ENCODE measurements around the gene ASIC3. TPM values are rescaled to one million over a fixed set of nuclear protein-coding genes. Genes with fewer than 3 reads are reported as not detected.
A peak's percentile ranks its signal among the peaks of the same experiment; 100 is the strongest.

ASIC3 gene
- total RNA-seq, 6 experiments from 2014 or later, result 0.53 to 1.2 (median 1.2) TPM

DNA sequence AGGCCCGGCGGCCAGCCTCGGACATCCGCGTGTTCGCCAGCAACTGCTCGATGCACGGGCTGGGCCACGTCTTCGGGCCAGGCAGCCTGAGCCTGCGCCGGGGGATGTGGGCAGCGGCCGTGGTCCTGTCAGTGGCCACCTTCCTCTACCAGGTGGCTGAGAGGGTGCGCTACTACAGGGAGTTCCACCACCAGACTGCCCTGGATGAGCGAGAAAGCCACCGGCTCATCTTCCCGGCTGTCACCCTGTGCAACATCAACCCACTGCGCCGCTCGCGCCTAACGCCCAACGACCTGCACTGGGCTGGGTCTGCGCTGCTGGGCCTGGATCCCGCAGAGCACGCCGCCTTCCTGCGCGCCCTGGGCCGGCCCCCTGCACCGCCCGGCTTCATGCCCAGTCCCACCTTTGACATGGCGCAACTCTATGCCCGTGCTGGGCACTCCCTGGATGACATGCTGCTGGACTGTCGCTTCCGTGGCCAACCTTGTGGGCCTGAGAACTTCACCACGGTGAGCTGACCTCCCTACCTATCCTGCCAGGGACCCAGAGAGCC, 656 bp downstream of the ASIC3 start:
- H3K36me3 ChIP-seq, result no peaks in the 10 kb centered on the region
- H3K4me1 ChIP-seq, result no peaks in the 10 kb centered on the region
- no peak overlapping the region for H3K27ac ChIP-seq
- H3K27me3 ChIP-seq, result no peaks in the 10 kb centered on the region
- TF ChIP-seq POLR2A (IDR thresholded peaks at IDR 0.05) (no peak), CTCF (IDR thresholded peaks at IDR 0.05) (no peak)
- H3K4me3 ChIP-seq, result no peak overlapping the region
- no peaks in the 10 kb centered on the region for H3K9me3 ChIP-seq
- WGBS (ENCODE audit: insufficient coverage, low coverage, low lambda C conversion rate, missing lambda C conversion rate), result 92% methylated on average over 26 of the region's 38 CpGs
- ATAC-seq (no peak), DNase-seq (no peak)
- intact Hi-C loops (cut with DNase I), result no loop called here

DNA sequence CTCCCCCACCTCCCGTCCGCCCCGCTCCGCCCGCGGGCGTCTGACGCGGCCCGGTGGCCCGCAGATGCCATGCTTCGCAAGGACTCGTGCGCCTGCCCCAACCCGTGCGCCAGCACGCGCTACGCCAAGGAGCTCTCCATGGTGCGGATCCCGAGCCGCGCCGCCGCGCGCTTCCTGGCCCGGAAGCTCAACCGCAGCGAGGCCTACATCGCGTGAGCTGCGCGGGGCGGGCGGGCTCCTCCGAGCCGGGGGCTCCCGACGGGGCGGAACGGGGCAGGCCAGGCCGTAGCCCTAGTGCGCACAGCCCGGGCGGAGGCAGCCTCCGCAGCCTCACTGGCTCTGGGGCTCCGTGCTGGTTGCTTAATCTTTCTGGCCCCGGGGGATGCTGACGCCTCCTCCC, 2.8 kb downstream of the ASIC3 start:
- Histone ChIP-seq H3K27ac (no peak overlapping the region), H3K36me3 (no peaks in the 10 kb centered on the region), H3K27me3 (no peaks in the 10 kb centered on the region), H3K9me3 (no peaks in the 10 kb centered on the region), H3K4me1 (no peaks in the 10 kb centered on the region), H3K4me3 (no peak overlapping the region)
- intact Hi-C loops (cut with DNase I), result no loop called here
- WGBS (ENCODE audit: insufficient coverage, low coverage, low lambda C conversion rate, missing lambda C conversion rate), result 7% methylated on average over 7 of the region's 50 CpGs
- ATAC-seq (peak; percentile 45 to 79 (median 56)), DNase-seq (peak in 1 of 3 donors; percentile 61)
- TF ChIP-seq CTCF (IDR thresholded peaks at IDR 0.05) (no peak), POLR2A (IDR thresholded peaks at IDR 0.05) (no peak)

GRCh38 chr7:151053096-151053495, 4.8 kb downstream of the ASIC3 start:
- no peak for ATAC-seq
- peaks cover 0 to 11% (median 0%) of the 10 kb centered on the region in 4 donors for H3K4me1 ChIP-seq
- DNase-seq, result no peak
- H3K4me3 ChIP-seq, result no peak overlapping the region
- no peaks in the 10 kb centered on the region for H3K36me3 ChIP-seq
- no peak overlapping the region for H3K27ac ChIP-seq
- intact Hi-C loops (cut with DNase I), result no loop called here
- TF ChIP-seq CTCF (IDR thresholded peaks at IDR 0.05) (no peak), POLR2A (IDR thresholded peaks at IDR 0.05) (no peak)
- no peaks in the 10 kb centered on the region for H3K9me3 ChIP-seq
- H3K27me3 ChIP-seq, result no peaks in the 10 kb centered on the region
- WGBS (ENCODE audit: insufficient coverage, low coverage, low lambda C conversion rate, missing lambda C conversion rate), result 60% methylated on average over 1 of the region's 4 CpGs

GRCh38 chr7:151053751-151054150, 5.4 kb downstream of the ASIC3 start:
- DNase-seq, result no peak
- no peak for ATAC-seq

More at GRCh38 chr7:151053751-151054150, 5.4 kb downstream of the ASIC3 start:
- peaks cover 0 to 14% (median 2%) of the 10 kb centered on the region in 4 donors for H3K4me1 ChIP-seq
- no peaks in the 10 kb centered on the region for H3K36me3 ChIP-seq
- TF ChIP-seq CTCF (IDR thresholded peaks at IDR 0.05) (no peak), POLR2A (IDR thresholded peaks at IDR 0.05) (no peak)
- no peaks in the 10 kb centered on the region for H3K9me3 ChIP-seq
- no CpG with 5 or more reads among the region's 8 CpGs for WGBS (ENCODE audit: insufficient coverage, low coverage, low lambda C conversion rate, missing lambda C conversion rate)
- no peaks in the 10 kb centered on the region for H3K27me3 ChIP-seq
- intact Hi-C loops (cut with DNase I), result no loop called here
- no peak overlapping the region for H3K27ac ChIP-seq
- H3K4me3 ChIP-seq, result no peak overlapping the region

Measured in right lobe of liver (tissue), 6 donors.